ENCODE results near the gene KCNK10.

DNA sequence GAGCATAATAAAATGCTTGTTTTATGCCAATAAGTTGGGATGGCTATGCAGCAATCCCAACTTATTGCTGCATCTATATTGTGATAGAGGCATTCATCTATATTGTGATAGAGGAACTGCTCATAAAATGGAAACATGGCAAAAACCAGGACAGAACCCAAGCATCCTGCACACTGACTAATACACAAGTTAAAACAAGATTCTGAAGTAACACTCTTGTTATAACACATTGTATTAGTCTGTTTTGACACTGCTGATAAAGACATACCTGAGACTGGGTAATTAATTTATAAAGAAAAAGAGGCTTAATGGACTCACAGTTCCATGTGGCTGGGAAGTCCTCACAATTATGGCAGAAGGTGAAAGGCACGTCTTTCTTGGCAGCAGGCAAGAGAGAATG lies 36.8 kb downstream of the KCNK10 start:
- TF ChIP-seq, protein P1, sequence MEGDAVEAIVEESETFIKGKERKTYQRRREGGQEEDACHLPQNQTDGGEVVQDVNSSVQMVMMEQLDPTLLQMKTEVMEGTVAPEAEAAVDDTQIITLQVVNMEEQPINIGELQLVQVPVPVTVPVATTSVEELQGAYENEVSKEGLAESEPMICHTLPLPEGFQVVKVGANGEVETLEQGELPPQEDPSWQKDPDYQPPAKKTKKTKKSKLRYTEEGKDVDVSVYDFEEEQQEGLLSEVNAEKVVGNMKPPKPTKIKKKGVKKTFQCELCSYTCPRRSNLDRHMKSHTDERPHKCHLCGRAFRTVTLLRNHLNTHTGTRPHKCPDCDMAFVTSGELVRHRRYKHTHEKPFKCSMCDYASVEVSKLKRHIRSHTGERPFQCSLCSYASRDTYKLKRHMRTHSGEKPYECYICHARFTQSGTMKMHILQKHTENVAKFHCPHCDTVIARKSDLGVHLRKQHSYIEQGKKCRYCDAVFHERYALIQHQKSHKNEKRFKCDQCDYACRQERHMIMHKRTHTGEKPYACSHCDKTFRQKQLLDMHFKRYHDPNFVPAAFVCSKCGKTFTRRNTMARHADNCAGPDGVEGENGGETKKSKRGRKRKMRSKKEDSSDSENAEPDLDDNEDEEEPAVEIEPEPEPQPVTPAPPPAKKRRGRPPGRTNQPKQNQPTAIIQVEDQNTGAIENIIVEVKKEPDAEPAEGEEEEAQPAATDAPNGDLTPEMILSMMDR (IDR thresholded peaks at IDR 0.05): no peak
- no peak for TF ChIP-seq POLR2A (IDR thresholded peaks at IDR 0.05)
